Mucosa of descending colon (tissue), 3 donors: Measurements from ENCODE around the gene TAS2R46. TPM values are rescaled to one million over a fixed set of nuclear protein-coding genes. Genes with fewer than 3 reads are reported as not detected.

Source experiments
- ATAC-seq: fragments of 200-7000 bp; cut with Tn5 transposase; one replicate; pipeline ENCODE4 v1.9.1; 2020; ENCODE audit warnings: mild to moderate bottlenecking, moderate library complexity
- DNase-seq, 3 donors: peaks; one replicate each; pipeline ENCODE4 v3.0.0-alpha.2; 2020
- H3K36me3 ChIP-seq: fragments of 200-600 bp; one replicate; pipeline ENCODE4 v1.8.0; 2021; ENCODE audit warnings: low read depth, mild to moderate bottlenecking
- H3K4me1 ChIP-seq: fragments of 200-600 bp; one replicate; pipeline ENCODE4 v1.8.0; 2021; ENCODE audit warnings: low read depth, mild to moderate bottlenecking
- H3K4me3 ChIP-seq: fragments of 200-600 bp; one replicate; pipeline ENCODE4 v1.8.0; 2021; ENCODE audit warnings: mild to moderate bottlenecking
- H3K9me3 ChIP-seq: fragments of 200-600 bp; one replicate; pipeline ENCODE4 v1.8.0; 2021; ENCODE audit warnings: mild to moderate bottlenecking
- CTCF ChIP-seq: fragments of 200-600 bp; IDR thresholded peaks from one replicate; pipeline ENCODE4 v1.8.0; 2022; ENCODE audit warnings: antibody characterized with exemption, mild to moderate bottlenecking
- intact Hi-C, 2 donors: fragments of 100-400 bp; cut with DNase I in 1 of 2; cut with micrococcal nuclease in 1 of 2; formaldehyde crosslinking; loops; one replicate each; pipeline versions ENCODE4 v1.11.0 to v1.11.1; 2022; cut with DNase I, micrococcal nuclease
- total RNA-seq, 3 donors: library from RNA; stranded (reverse); fragmentation: NEBNext Ultra II Directional in 2 of 3; extraction: Animal tissue kit (Norgen Biotek cat#: 25700) in 2 of 3; gene quantifications; one replicate each; pipeline versions ENCODE4 v1.2.1 to v1.2.4, GENCODE V29; 2021 to 2023
- donor health status: DM: no; HTN: no; CAD: no; lungs with moderate emphysema.
- donor health status: DM: no; HTN: no; CAD: no.
- donor health status: DM: no; HTN: yes; CAD: no.

Gene TAS2R46
- total RNA-seq, 3 donors from 2014 or later, result 0.87 to 4.2 (median 0.98) TPM

- intact Hi-C loops, result no loop called here
- TF ChIP-seq CTCF, result no peak
- Histone ChIP-seq H3K4me1 (no peaks in the 10 kb centered on the region), H3K36me3 (no peaks in the 10 kb centered on the region), H3K4me3 (no peak overlapping the region), H3K9me3 (no peaks in the 10 kb centered on the region)
- ATAC-seq, result no peak
- no peak for DNase-seq
Measured at GRCh38 chr12:11026118-11026517, 36.0 kb downstream of the TAS2R46 start.

GRCh38 chr12:11023387-11023786 lies 38.7 kb downstream of the TAS2R46 start:
- TF ChIP-seq CTCF, result no peak
- intact Hi-C loops, result no loop called here
- ATAC-seq (no peak), DNase-seq (no peak)
- H3K4me3 ChIP-seq, result no peak overlapping the region
- H3K36me3 ChIP-seq, result no peaks in the 10 kb centered on the region
- H3K9me3 ChIP-seq, result no peaks in the 10 kb centered on the region
- H3K4me1 ChIP-seq, result no peaks in the 10 kb centered on the region

- Histone ChIP-seq H3K9me3 (no peaks in the 10 kb centered on the region), H3K4me3 (no peak within 1 kb of the TSS), H3K36me3 (no peaks in the 10 kb centered on the region), H3K4me1 (no peaks in the 10 kb centered on the region)
- no peak for ATAC-seq
- intact Hi-C loops, result no loop called here
- no peak for DNase-seq
- TF ChIP-seq CTCF, result no peak
Measured at GRCh38 chr12:11022520-11022919, 39.6 kb downstream of the TAS2R46 start, which contains the start of gene TAS2R19. TSS of gene TAS2R19 (minus strand) at chr12:11022620. CDS start at chr12:11022571, 49 bp downstream.

- TF ChIP-seq CTCF, result no peak
- Histone ChIP-seq H3K4me3 (no peak overlapping the region), H3K4me1 (no peaks in the 10 kb centered on the region), H3K36me3 (no peaks in the 10 kb centered on the region), H3K9me3 (no peaks in the 10 kb centered on the region)
- ATAC-seq (peak; percentile 67), DNase-seq (peak in 1 of 3 donors; percentile 39)
- intact Hi-C loops, result no loop called here
Measured at GRCh38 chr12:11016937-11017336, 45.2 kb downstream of the TAS2R46 start.

- no peak for TF ChIP-seq CTCF
- intact Hi-C loops, result no loop called here
- ATAC-seq (peak; percentile 96), DNase-seq (peak in 2 of 3 donors; percentile 27 to 66)
- Histone ChIP-seq H3K4me1 (no peaks in the 10 kb centered on the region), H3K36me3 (no peaks in the 10 kb centered on the region), H3K4me3 (no peak overlapping the region), H3K9me3 (no peaks in the 10 kb centered on the region)
Measured at GRCh38 chr12:11015775-11016430, 46.2 kb downstream of the TAS2R46 start.
